M059J (cell line): ENCODE results near the gene PRAMEF2. TPM values are rescaled to one million over a fixed set of nuclear protein-coding genes. Genes with fewer than 3 reads are reported as not detected.
"Not testable (repeated sequence)": the region's sequence is repeated elsewhere in the genome, so short reads cannot be mapped to it uniquely, and the experiment has no call there.

Experiments
- DNase-seq: peaks from one replicate; pipeline ENCODE4 v3.0.0-alpha.2; 2012; ENCODE audit warnings: low read depth
- total RNA-seq: library from RNA; depleted of rRNA; stranded (reverse); fragments of >200 nt; shearing (Covaris generic); gene quantifications from 2 replicates; pipeline ENCODE4 v1.2.3, GENCODE V29; 2014; rRNA removed

PRAMEF2 gene
- not detected in 2 replicates for total RNA-seq

GRCh38 chr1:12856786-12857185, at the start of gene PRAMEF2:
TSS of gene PRAMEF2 (plus strand) at chr1:12857086. CDS start at chr1:12859010, 1,924 bp downstream.
- not testable (repeated sequence) for DNase-seq

- DNase-seq: no peak
Measured at GRCh38 chr1:12809933-12810332, 47.0 kb upstream of the PRAMEF2 start.

GRCh38 chr1:12810691-12811408, 46.0 kb upstream of the PRAMEF2 start:
- DNase-seq: peak; percentile 89

GRCh38 chr1:12811409-12811784, 45.5 kb upstream of the PRAMEF2 start:
- DNase-seq: peak; percentile 78

- not testable (repeated sequence) for DNase-seq
Measured at GRCh38 chr1:12819061-12819460, 37.8 kb upstream of the PRAMEF2 start.

GRCh38 chr1:12831310-12831709, 25.6 kb upstream of the PRAMEF2 start, which contains the start of gene PRAMEF11:
TSS of gene PRAMEF11 (minus strand) at chr1:12831410. CDS start at chr1:12828789, 2,621 bp downstream.
- not testable (repeated sequence) for DNase-seq

GRCh38 chr1:12833251-12833650, 23.6 kb upstream of the PRAMEF2 start:
- not testable (repeated sequence) for DNase-seq

- DNase-seq: not testable (repeated sequence)
Measured at GRCh38 chr1:12848620-12849019, 8.3 kb upstream of the PRAMEF2 start, which contains the start of gene HNRNPCL1. TSS of gene HNRNPCL1 (minus strand) at chr1:12848720. CDS start at chr1:12848289, 431 bp downstream.

GRCh38 chr1:12851779-12852178, 5.1 kb upstream of the PRAMEF2 start:
- DNase-seq: peak; percentile 92

- DNase-seq: not testable (repeated sequence)
Measured at GRCh38 chr1:12863131-12863880, 6.4 kb downstream of the PRAMEF2 start.

- DNase-seq: not testable (repeated sequence)
Measured at GRCh38 chr1:12878453-12878852, 21.6 kb downstream of the PRAMEF2 start.

- not testable (repeated sequence) for DNase-seq
Measured at GRCh38 chr1:12886101-12886500, 29.2 kb downstream of the PRAMEF2 start, which contains the start of gene PRAMEF4. TSS of gene PRAMEF4 (minus strand) at chr1:12886201. CDS start at chr1:12883394, 2,807 bp downstream.

- not testable (repeated sequence) for DNase-seq
Measured at GRCh38 chr1:12898170-12898569, 41.3 kb downstream of the PRAMEF2 start, which contains the start of gene PRAMEF10. TSS of gene PRAMEF10 (minus strand) at chr1:12898270. CDS start at chr1:12895847, 2,423 bp downstream.

GRCh38 chr1:12899186-12899585, 42.3 kb downstream of the PRAMEF2 start:
- DNase-seq: not testable (repeated sequence)

- DNase-seq: not testable (repeated sequence)
Measured at GRCh38 chr1:12903793-12904572, 47.1 kb downstream of the PRAMEF2 start.

Other genes with a start within 250 kb of the PRAMEF2 start
- gene DHRS3, start 238.9 kb upstream of the PRAMEF2 start, total RNA-seq: 47.3 and 51.5 TPM in 2 replicates
- not detected in 2 replicates for gene AADACL4, start 213.0 kb upstream of the PRAMEF2 start, total RNA-seq
- not detected in 2 replicates for gene AADACL3, start 141.0 kb upstream of the PRAMEF2 start, total RNA-seq
- not detected in 2 replicates for gene CFAP107, start 110.9 kb upstream of the PRAMEF2 start, total RNA-seq
- gene PRAMEF12, start 83.3 kb upstream of the PRAMEF2 start, total RNA-seq: not detected in 2 replicates
- not detected in 2 replicates for gene PRAMEF1, start 65.7 kb upstream of the PRAMEF2 start, total RNA-seq
- not detected in 2 replicates for gene PRAMEF11, start 25.7 kb upstream of the PRAMEF2 start, total RNA-seq
- not detected in 2 replicates for gene HNRNPCL1, start 8.4 kb upstream of the PRAMEF2 start, total RNA-seq
- gene PRAMEF4, start 29.1 kb downstream of the PRAMEF2 start, total RNA-seq: not detected in 2 replicates
- not detected in 2 replicates for gene PRAMEF10, start 41.2 kb downstream of the PRAMEF2 start, total RNA-seq
- gene PRAMEF7, start 59.5 kb downstream of the PRAMEF2 start, total RNA-seq: not detected in 2 replicates
- gene PRAMEF6, start 90.5 kb downstream of the PRAMEF2 start, total RNA-seq: not detected in 2 replicates
- gene PRAMEF27, start 199.5 kb downstream of the PRAMEF2 start, total RNA-seq: not detected in 2 replicates
- not detected in 2 replicates for gene HNRNPCL3, start 203.7 kb downstream of the PRAMEF2 start, total RNA-seq
- not detected in 2 replicates for gene PRAMEF25, start 213.7 kb downstream of the PRAMEF2 start, total RNA-seq